Measurements from ENCODE around the gene ADARB2.

ADARB2 gene

DNA sequence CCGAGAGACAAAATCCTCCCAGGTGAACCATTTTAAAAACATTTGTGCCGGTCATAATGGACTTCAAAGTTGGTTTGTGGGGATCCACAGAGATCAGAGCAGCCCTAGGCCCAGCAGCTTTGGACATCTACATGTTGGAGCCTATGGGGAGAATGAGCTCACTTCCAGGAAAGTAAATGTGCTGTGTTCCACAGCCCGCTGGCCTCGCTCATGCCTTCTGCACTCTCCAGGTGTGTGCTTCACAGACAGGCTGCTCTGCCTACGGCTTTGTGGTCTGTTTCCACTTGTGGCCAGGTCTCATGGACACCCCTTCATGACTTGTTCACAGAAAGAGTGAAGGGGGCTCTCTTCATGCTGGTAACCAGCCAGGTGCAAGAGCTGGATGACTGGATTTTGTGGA, 141.6 kb downstream of the ADARB2 start:
- TF ChIP-seq CTCF (IDR thresholded peaks at IDR 0.05; ENCODE audit: control insufficient read depth, insufficient read depth, low read depth, low read length, missing control alignments), result no peak
- no peak overlapping the region for H3K4me3 ChIP-seq (ENCODE audit: control insufficient read depth, low read depth, low read length)
- DNase-seq (ENCODE audit: low read depth), result no peak

GRCh38 chr10:1595242-1595600, 142.1 kb downstream of the ADARB2 start:
- no peak for DNase-seq (ENCODE audit: low read depth)
- no peak for TF ChIP-seq CTCF (IDR thresholded peaks at IDR 0.05; ENCODE audit: control insufficient read depth, insufficient read depth, low read depth, low read length, missing control alignments)

DNA sequence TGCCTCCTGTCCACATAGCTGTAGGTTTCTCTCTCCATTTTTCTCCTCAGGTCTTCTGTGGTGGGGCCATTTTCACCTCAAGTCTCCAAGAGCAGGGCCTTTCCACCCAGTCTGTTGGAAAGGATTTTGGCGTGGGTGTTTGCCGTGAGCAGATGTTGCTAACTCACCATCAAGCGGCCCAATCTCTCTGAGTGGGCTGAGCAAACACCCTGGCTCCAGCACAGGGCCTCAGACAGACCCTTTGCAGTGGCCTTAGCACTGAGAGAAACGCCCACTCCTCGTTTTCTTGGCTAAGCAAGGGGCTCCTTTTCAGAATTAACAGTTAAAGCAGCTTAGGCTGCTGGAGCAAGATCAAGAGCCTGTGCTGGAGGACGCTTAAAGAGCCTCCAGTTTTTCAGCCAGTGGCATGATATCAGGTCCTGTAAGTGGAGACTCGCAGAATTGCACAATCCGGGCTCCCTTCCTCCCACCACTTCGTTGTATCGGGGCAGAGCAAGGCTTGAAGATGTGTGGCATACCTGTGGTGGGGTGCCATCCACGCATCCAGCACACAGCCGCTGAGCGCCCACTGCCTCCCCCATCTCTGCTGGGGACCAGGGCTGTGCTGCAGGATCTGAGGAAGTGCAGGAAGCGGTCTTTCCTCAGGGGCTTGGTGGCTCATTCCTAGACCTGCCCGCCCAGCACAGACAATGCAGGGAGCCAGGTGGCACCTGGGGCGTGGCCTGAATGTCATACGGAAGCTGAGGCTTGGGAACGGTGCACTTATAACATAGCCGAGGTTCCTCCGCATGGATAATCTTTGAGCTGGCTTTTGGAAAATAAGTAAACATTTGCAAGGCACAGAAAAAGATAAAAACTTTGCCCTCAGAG, 142.7 kb downstream of the ADARB2 start:
- no peak for TF ChIP-seq CTCF (IDR thresholded peaks at IDR 0.05; ENCODE audit: control insufficient read depth, insufficient read depth, low read depth, low read length, missing control alignments)
- DNase-seq (ENCODE audit: low read depth), result no peak
- no peak overlapping the region for H3K4me3 ChIP-seq (ENCODE audit: control insufficient read depth, low read depth, low read length)

More at GRCh38 chr10:1595242-1595600, 142.1 kb downstream of the ADARB2 start:
- H3K4me3 ChIP-seq (ENCODE audit: control insufficient read depth, low read depth, low read length), result no peak overlapping the region

DNA sequence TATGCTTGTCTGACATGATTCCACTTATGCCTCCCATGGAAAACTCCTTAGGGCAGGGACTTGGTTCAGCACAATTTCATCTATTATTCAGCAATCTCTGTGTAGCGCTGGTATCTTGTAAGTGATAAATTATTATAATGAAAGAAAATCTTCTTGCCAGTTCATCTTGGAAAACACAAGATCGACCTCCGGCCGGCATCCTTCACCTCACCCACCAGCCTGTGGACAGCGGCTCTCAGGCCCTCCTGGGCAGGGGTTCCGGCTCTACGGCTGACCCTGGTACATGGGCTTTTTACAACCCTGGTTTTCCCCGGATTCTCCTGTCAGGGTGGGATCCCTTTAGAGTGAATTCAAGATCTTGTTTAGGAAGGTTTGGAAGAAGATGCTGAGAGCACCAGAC, 145.6 kb downstream of the ADARB2 start:
- DNase-seq (ENCODE audit: low read depth), result no peak
- no peak overlapping the region for H3K4me3 ChIP-seq (ENCODE audit: control insufficient read depth, low read depth, low read length)
- TF ChIP-seq CTCF (IDR thresholded peaks at IDR 0.05; ENCODE audit: control insufficient read depth, insufficient read depth, low read depth, low read length, missing control alignments), result no peak

DNA sequence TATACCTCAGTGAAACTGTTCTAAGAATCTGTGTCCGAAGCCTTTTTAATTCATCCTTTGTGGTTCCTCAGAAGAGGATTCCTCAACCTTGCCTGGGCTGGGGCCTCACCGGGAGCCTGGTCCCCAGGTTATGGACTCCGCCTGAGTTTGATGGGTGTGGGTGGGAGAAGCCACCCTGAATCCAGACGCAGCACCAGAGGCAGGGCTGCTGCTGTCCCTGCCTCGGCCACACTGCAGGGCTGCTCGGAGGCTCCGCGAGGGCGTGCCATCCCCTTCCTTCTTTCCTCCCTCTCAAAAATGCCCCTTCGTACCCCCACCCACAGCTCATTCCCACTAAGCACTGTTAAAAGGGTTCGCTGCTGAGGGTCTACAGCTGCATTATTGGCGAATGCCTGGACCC, 146.3 kb downstream of the ADARB2 start:
- DNase-seq (ENCODE audit: low read depth), result no peak
- no peak for TF ChIP-seq CTCF (IDR thresholded peaks at IDR 0.05; ENCODE audit: control insufficient read depth, insufficient read depth, low read depth, low read length, missing control alignments)
- no peak overlapping the region for H3K4me3 ChIP-seq (ENCODE audit: control insufficient read depth, low read depth, low read length)

- no peak for TF ChIP-seq CTCF (IDR thresholded peaks at IDR 0.05; ENCODE audit: control insufficient read depth, insufficient read depth, low read depth, low read length, missing control alignments)
- H3K4me3 ChIP-seq (ENCODE audit: control insufficient read depth, low read depth, low read length), result no peak overlapping the region
- DNase-seq (ENCODE audit: low read depth), result no peak
Measured at GRCh38 chr10:1589257-1589656, 148.1 kb downstream of the ADARB2 start.

All from AG09309 (cell line).